Stimulated activated CD8-positive, alpha-beta memory T cell treated with anti-CD3 and anti-CD28 coated beads, Interleukin-15, amount 100 ng/mL, for 48 hours (primary cell): ENCODE results near the gene IQCM.

Experiments used
- DNase-seq, 2 donors: peaks; one replicate each; pipeline ENCODE4 v3.0.0-alpha.2; 2020; ENCODE audit warnings: low read depth in 2 of 2

Gene IQCM

GRCh38 chr4:149815743-149816142, at the start of gene IQCM:
IQCM (minus strand) TSS chr4:149815843; CDS start chr4:149742691, 73,152 bp downstream.
- no peak for DNase-seq

- DNase-seq = no peak
These were observed 41.8 kb upstream of the IQCM start for GRCh38 chr4:149857446-149857845.

- DNase-seq = no peak
These were observed 30.1 kb upstream of the IQCM start for GRCh38 chr4:149845743-149846142.

GRCh38 chr4:149841686-149842085, 26.0 kb upstream of the IQCM start:
- DNase-seq = no peak

- DNase-seq = no peak
These were observed 22.4 kb upstream of the IQCM start for GRCh38 chr4:149838036-149838435.

GRCh38 chr4:149836546-149836945, 20.9 kb upstream of the IQCM start:
- no peak for DNase-seq

- DNase-seq = no peak
These were observed 19.6 kb upstream of the IQCM start for GRCh38 chr4:149835280-149835679.

GRCh38 chr4:149831656-149832208, 16.1 kb upstream of the IQCM start:
- no peak for DNase-seq

- DNase-seq = no peak
These were observed 15.2 kb upstream of the IQCM start for GRCh38 chr4:149830823-149831222.

GRCh38 chr4:149825336-149825735, 9.7 kb upstream of the IQCM start:
- no peak for DNase-seq

- DNase-seq = no peak
These were observed 8.2 kb upstream of the IQCM start for GRCh38 chr4:149823769-149824221.

GRCh38 chr4:149801416-149801815, 14.2 kb downstream of the IQCM start:
- DNase-seq = no peak

GRCh38 chr4:149799546-149799945, 16.1 kb downstream of the IQCM start:
- DNase-seq = no peak

GRCh38 chr4:149796381-149796780, 19.3 kb downstream of the IQCM start:
- no peak for DNase-seq

GRCh38 chr4:149795256-149795655, 20.4 kb downstream of the IQCM start:
- DNase-seq = no peak

GRCh38 chr4:149794352-149794751, 21.3 kb downstream of the IQCM start:
- DNase-seq = no peak

GRCh38 chr4:149793459-149793858, 22.2 kb downstream of the IQCM start:
- no peak for DNase-seq

- DNase-seq = no peak
These were observed 23.8 kb downstream of the IQCM start for GRCh38 chr4:149791851-149792250.

GRCh38 chr4:149790172-149790907, 25.3 kb downstream of the IQCM start:
- no peak for DNase-seq

- DNase-seq = no peak
These were observed 27.3 kb downstream of the IQCM start for GRCh38 chr4:149788300-149788699.

GRCh38 chr4:149785696-149786431, 29.8 kb downstream of the IQCM start:
- no peak for DNase-seq

GRCh38 chr4:149784018-149784417, 31.6 kb downstream of the IQCM start:
- no peak for DNase-seq

- no peak for DNase-seq
These were observed 34.5 kb downstream of the IQCM start for GRCh38 chr4:149781150-149781549.
